Astrocyte (in vitro differentiated cells and primary cell): Measurements from ENCODE around the gene RNU5D-1.

Source experiments
- CTCF ChIP-seq: IDR thresholded peaks from 2 replicates; pipeline ENCODE4 v1.5.1; 2011; ENCODE audit warnings: low read depth, mild to moderate bottlenecking, inconsistent platforms, low read length, moderate library complexity; ENCODE audit not compliant: insufficient read depth
- EZH2 ChIP-seq: IDR thresholded peaks from 2 replicates; pipeline ENCODE4 v1.6.1; 2012; ENCODE audit warnings: mild to moderate bottlenecking, low read length, inconsistent platforms; ENCODE audit not compliant: insufficient read depth

- no peak for TF ChIP-seq CTCF
- TF ChIP-seq EZH2: no peak
These were observed 30.4 kb downstream of the RNU5D-1 start for GRCh38 chr1:44700573-44700972.
